GM23338 (cell line): ENCODE data around the gene KRT32. TPM values are rescaled to one million over a fixed set of nuclear protein-coding genes. Genes with fewer than 3 reads are reported as not detected.

ENCODE experiments used
- ATAC-seq: fragments of 200-7000 bp; cut with Tn5 transposase; 3 replicates; pipeline ENCODE4 v1.9.1; 2020
- DNase-seq: peaks from one replicate; pipeline ENCODE4 v3.0.0-alpha.2; 2015; ENCODE audit warnings: low spot score
- H2AFZ ChIP-seq: fragments of 200-600 bp; sonication (generic); 2 replicates; pipeline ENCODE4 v1.8.0; 2016; ENCODE audit warnings: antibody characterized with exemption, mild to moderate bottlenecking, moderate library complexity
- H3F3A ChIP-seq: fragments of 200-600 bp; sonication (generic); replicated peaks from 2 replicates; pipeline ENCODE4 v1.8.0; 2017; ENCODE audit warnings: antibody characterized with exemption, mixed run types, low read depth
- H3K27ac ChIP-seq: fragments of 200-600 bp; sonication (generic); 2 replicates; pipeline ENCODE4 v1.6.1; 2016; ENCODE audit warnings: low read depth
- H3K27me3 ChIP-seq: fragments of 200-600 bp; sonication (generic); 2 replicates; pipeline ENCODE4 v1.8.0; 2016; ENCODE audit warnings: mild to moderate bottlenecking, mixed run types, moderate library complexity; ENCODE audit not compliant: insufficient read depth
- H3K36me3 ChIP-seq: fragments of 200-600 bp; sonication (generic); 2 replicates; pipeline ENCODE4 v1.8.0; 2016; ENCODE audit warnings: mild to moderate bottlenecking; ENCODE audit not compliant: insufficient read depth
- H3K4me1 ChIP-seq: fragments of 200-600 bp; sonication (generic); 2 replicates; pipeline ENCODE4 v1.8.0; 2016; ENCODE audit warnings: mild to moderate bottlenecking, moderate library complexity; ENCODE audit not compliant: insufficient read depth
- H3K4me2 ChIP-seq: fragments of 200-600 bp; sonication (generic); 2 replicates; pipeline ENCODE4 v1.7.1; 2017; ENCODE audit warnings: mixed run types
- H3K4me3 ChIP-seq: fragments of 200-600 bp; sonication (generic); 2 replicates; pipeline ENCODE4 v1.6.1; 2016; ENCODE audit warnings: mixed run types
- H3K79me2 ChIP-seq: fragments of 200-600 bp; sonication (generic); replicated peaks from 2 replicates; pipeline ENCODE4 v1.8.0; 2017; ENCODE audit warnings: mild to moderate bottlenecking; ENCODE audit not compliant: insufficient read depth
- H3K9me2 ChIP-seq: fragments of 200-600 bp; sonication (generic); 2 replicates; pipeline ENCODE4 v1.8.0; 2017; ENCODE audit not compliant: insufficient read depth
- H4K20me1 ChIP-seq: fragments of 200-600 bp; sonication (generic); replicated peaks from 2 replicates; pipeline ENCODE4 v1.8.0; 2017; ENCODE audit warnings: mild to moderate bottlenecking; ENCODE audit not compliant: insufficient read depth
- H3K27ac Mint-ChIP-seq: 2 replicates; pipeline ENCODE4 v1.8.0; 2020; ENCODE audit warnings: inconsistent platforms, mild to moderate bottlenecking, moderate library complexity, mixed read lengths
- H3K27me3 Mint-ChIP-seq: 3 replicates; pipeline ENCODE4 v1.8.0; 2022; ENCODE audit warnings: low read depth, mild to moderate bottlenecking, moderate library complexity, mixed read lengths, inconsistent platforms; ENCODE audit not compliant: insufficient read depth, poor library complexity
- H3K36me3 Mint-ChIP-seq: 3 replicates; pipeline ENCODE4 v1.8.0; 2021; ENCODE audit warnings: low read depth, mild to moderate bottlenecking, inconsistent platforms, moderate library complexity, mixed read lengths
- H3K4me1 Mint-ChIP-seq: 3 replicates; pipeline ENCODE4 v1.8.0; 2020; ENCODE audit warnings: mild to moderate bottlenecking, inconsistent platforms, mixed read lengths
- H3K4me3 Mint-ChIP-seq: 3 replicates; pipeline ENCODE4 v1.8.0; 2021; ENCODE audit warnings: moderate library complexity, mild to moderate bottlenecking, inconsistent platforms, mixed read lengths
- H3K9me3 Mint-ChIP-seq: 3 replicates; pipeline ENCODE4 v1.8.0; 2020; ENCODE audit warnings: moderate library complexity, mild to moderate bottlenecking, inconsistent platforms, mixed read lengths
- CREB1 ChIP-seq: fragments of 250-450 bp; sonication (Bioruptor Pico); IDR thresholded peaks from 2 replicates; pipeline ENCODE4 v1.5.0; 2020; ENCODE audit warnings: low read depth, mild to moderate bottlenecking, moderate library complexity
- CTCF ChIP-seq, 2 experiments: fragments of 200-600 bp in 1 of 2; sonication (generic) in 1 of 2; conservative IDR thresholded peaks; 2 replicates each; pipeline versions ENCODE4 v1.5.1 to v1.6.1; 2016 to 2017; ENCODE audit warnings: antibody characterized with exemption in 2 of 2, low read depth in 2 of 2, mild to moderate bottlenecking in 2 of 2, moderate library complexity in 1 of 2
- ETS1 ChIP-seq: IDR thresholded peaks from 2 replicates; pipeline ENCODE4 v1.6.1; 2016; ENCODE audit warnings: antibody characterized with exemption
- EZH2 ChIP-seq: fragments of 200-600 bp; sonication (generic); IDR thresholded peaks from one replicate; pipeline ENCODE4 v1.8.0; 2017; ENCODE audit warnings: antibody characterized with exemption, mild to moderate bottlenecking, low read depth; ENCODE audit not compliant: unreplicated experiment
- EZH2phosphoT487 ChIP-seq: fragments of 200-600 bp; sonication (generic); IDR thresholded peaks from one replicate; pipeline ENCODE4 v1.8.1; 2018; ENCODE audit warnings: antibody characterized with exemption; ENCODE audit not compliant: unreplicated experiment
- JUNB ChIP-seq: IDR thresholded peaks from one replicate; pipeline ENCODE4 v1.6.1; 2016; ENCODE audit warnings: antibody characterized with exemption; ENCODE audit not compliant: unreplicated experiment
- POLR2AphosphoS5 ChIP-seq: IDR thresholded peaks from 2 replicates; pipeline ENCODE4 v1.6.1; 2016; ENCODE audit warnings: antibody characterized with exemption, low read depth
- REST ChIP-seq: IDR thresholded peaks from one replicate; pipeline ENCODE4 v1.6.1; 2018; ENCODE audit warnings: antibody characterized with exemption; ENCODE audit not compliant: unreplicated experiment
- STAT1 ChIP-seq: IDR thresholded peaks from one replicate; pipeline ENCODE4 v1.6.1; 2016; ENCODE audit warnings: antibody characterized with exemption; ENCODE audit not compliant: unreplicated experiment
- ZNF114 ChIP-seq: fragments of 250-450 bp; sonication (Bioruptor Pico); IDR thresholded peaks from 2 replicates; pipeline ENCODE4 v1.5.0; 2020; ENCODE audit warnings: mild to moderate bottlenecking, moderate library complexity
- polyA plus RNA-seq: library from polyadenylated mRNA; unstranded; fragments of >200 nt; fragmentation: Nextera tagmentation; extraction: Ambion mirVana; gene quantifications from 2 replicates; pipeline ENCODE4 v1.2.1, GENCODE V29; 2016
- total RNA-seq: library from RNA; depleted of rRNA; stranded (reverse); fragments of >200 nt; shearing (Covaris generic); gene quantifications from 2 replicates; pipeline ENCODE4 v1.2.3, GENCODE V29; 2014

Gene KRT32
- total and polyA plus RNA-seq, 2 experiments from 2014 or later: not detected

GRCh38 chr17:41511716-41512115 lies 44.5 kb upstream of the KRT32 start:
- H3K4me1 Mint-ChIP-seq: peaks cover 28% of the 10 kb centered on the region
- no peak overlapping the region for H3K4me2 ChIP-seq
- H3K27me3 Mint-ChIP-seq: peaks cover 18% of the 10 kb centered on the region
- H3K79me2 ChIP-seq: no peaks in the 10 kb centered on the region
- ATAC-seq (no peak), DNase-seq (no peak)
- TF ChIP-seq POLR2AphosphoS5: no peak
- no peak for TF ChIP-seq CTCF (conservative IDR thresholded peaks at IDR 0.05; ENCODE audit: low read depth in 2 of 2)
- no peak for TF ChIP-seq ETS1
- no peak for TF ChIP-seq JUNB
- no peak for TF ChIP-seq REST
- TF ChIP-seq CREB1 (CRISPR knock-in tag): no peak
- no peak for TF ChIP-seq EZH2
- H3K4me3 Mint-ChIP-seq: no peak overlapping the region
- no peak overlapping the region for H3K27ac Mint-ChIP-seq
- no peaks in the 10 kb centered on the region for H3K9me3 Mint-ChIP-seq
- H3K36me3 ChIP-seq: no peaks in the 10 kb centered on the region
- H3K27me3 ChIP-seq: no peaks in the 10 kb centered on the region
- H3K27ac ChIP-seq: no peak overlapping the region
- no peaks in the 10 kb centered on the region for H3F3A ChIP-seq
- H4K20me1 ChIP-seq: no peaks in the 10 kb centered on the region
- no peaks in the 10 kb centered on the region for H3K9me2 ChIP-seq
- peaks cover 7% of the 10 kb centered on the region for H3K4me1 ChIP-seq
- no peak overlapping the region for H2AFZ ChIP-seq
- no peak overlapping the region for H3K4me3 ChIP-seq
- no peaks in the 10 kb centered on the region for H3K36me3 Mint-ChIP-seq

- Mint-ChIP-seq H3K36me3 (no peaks in the 10 kb centered on the region), H3K9me3 (no peaks in the 10 kb centered on the region), H3K4me3 (no peak overlapping the region), H3K4me1 (peaks cover 28% of the 10 kb centered on the region), H3K27me3 (peaks cover 18% of the 10 kb centered on the region), H3K27ac (no peak overlapping the region)
- DNase-seq (no peak), ATAC-seq (peak; percentile 82)
- no peak overlapping the region; the same call in 1 of the 2 replicates for H2AFZ ChIP-seq
- no peaks in the 10 kb centered on the region for H3F3A ChIP-seq
- H4K20me1 ChIP-seq: no peaks in the 10 kb centered on the region
- H3K4me1 ChIP-seq: peaks cover 7% of the 10 kb centered on the region
- no peaks in the 10 kb centered on the region for H3K9me2 ChIP-seq
- no peak overlapping the region for H3K27ac ChIP-seq
- H3K36me3 ChIP-seq: no peaks in the 10 kb centered on the region
- H3K4me2 ChIP-seq: no peak overlapping the region
- H3K79me2 ChIP-seq: no peaks in the 10 kb centered on the region
- H3K4me3 ChIP-seq: no peak overlapping the region
- no peaks in the 10 kb centered on the region for H3K27me3 ChIP-seq
- no peak for TF ChIP-seq STAT1
- no peak for TF ChIP-seq CTCF (conservative IDR thresholded peaks at IDR 0.05; ENCODE audit: low read depth in 2 of 2)
- no peak for TF ChIP-seq ETS1
- no peak for TF ChIP-seq REST
- no peak for TF ChIP-seq JUNB
- no peak for TF ChIP-seq ZNF114 (CRISPR knock-in tag)
- TF ChIP-seq CREB1 (CRISPR knock-in tag): no peak
- TF ChIP-seq EZH2phosphoT487: no peak
These were observed 43.9 kb upstream of the KRT32 start for GRCh38 chr17:41511116-41511515.
